GM13976 (cell line): ENCODE data around the gene RBM20.
"Not testable (repeated sequence)": the region's sequence is repeated elsewhere in the genome, so short reads cannot be mapped to it uniquely, and the experiment has no call there.

Experiments
- DNase-seq: peaks from one replicate; pipeline ENCODE4 v3.0.0; 2012; ENCODE audit warnings: low spot score
- in situ Hi-C: fragments of 300-500 bp; cut with MboI; formaldehyde crosslinking; loops from one replicate; pipeline ENCODE4 v1.12.0; 2022; ENCODE audit warnings: low sequenced_read_pairs, mixed read lengths, inconsistent platforms; ENCODE audit not compliant: unreplicated experiment
- TF ChIP-seq, protein P1 (sequence below): IDR thresholded peaks from 2 replicates; pipeline ENCODE4 v1.5.1; 2012; ENCODE audit warnings: borderline replicate concordance, mild to moderate bottlenecking; ENCODE audit not compliant: insufficient read depth; ENCODE audit errors: extremely low read depth, missing control alignments, control extremely low read depth

The RBM20 gene

GRCh38 chr10:110656612-110657011, 12.5 kb downstream of the RBM20 start:
- in situ Hi-C loops, result no loop called here
- TF ChIP-seq, protein P1, sequence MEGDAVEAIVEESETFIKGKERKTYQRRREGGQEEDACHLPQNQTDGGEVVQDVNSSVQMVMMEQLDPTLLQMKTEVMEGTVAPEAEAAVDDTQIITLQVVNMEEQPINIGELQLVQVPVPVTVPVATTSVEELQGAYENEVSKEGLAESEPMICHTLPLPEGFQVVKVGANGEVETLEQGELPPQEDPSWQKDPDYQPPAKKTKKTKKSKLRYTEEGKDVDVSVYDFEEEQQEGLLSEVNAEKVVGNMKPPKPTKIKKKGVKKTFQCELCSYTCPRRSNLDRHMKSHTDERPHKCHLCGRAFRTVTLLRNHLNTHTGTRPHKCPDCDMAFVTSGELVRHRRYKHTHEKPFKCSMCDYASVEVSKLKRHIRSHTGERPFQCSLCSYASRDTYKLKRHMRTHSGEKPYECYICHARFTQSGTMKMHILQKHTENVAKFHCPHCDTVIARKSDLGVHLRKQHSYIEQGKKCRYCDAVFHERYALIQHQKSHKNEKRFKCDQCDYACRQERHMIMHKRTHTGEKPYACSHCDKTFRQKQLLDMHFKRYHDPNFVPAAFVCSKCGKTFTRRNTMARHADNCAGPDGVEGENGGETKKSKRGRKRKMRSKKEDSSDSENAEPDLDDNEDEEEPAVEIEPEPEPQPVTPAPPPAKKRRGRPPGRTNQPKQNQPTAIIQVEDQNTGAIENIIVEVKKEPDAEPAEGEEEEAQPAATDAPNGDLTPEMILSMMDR, result no peak
- DNase-seq, result no peak

GRCh38 chr10:110657973-110658691, 14.0 kb downstream of the RBM20 start:
- no peak for DNase-seq
- in situ Hi-C loops, result no loop called here
- TF ChIP-seq, protein P1, result no peak

- DNase-seq, result no peak
- TF ChIP-seq, protein P1, result no peak
- in situ Hi-C loops, result no loop called here
Observed at GRCh38 chr10:110659558-110659957, 15.4 kb downstream of the RBM20 start.

GRCh38 chr10:110660289-110660688, 16.2 kb downstream of the RBM20 start:
- in situ Hi-C loops, DNase-seq: not testable (repeated sequence)

GRCh38 chr10:110661292-110661691, 17.2 kb downstream of the RBM20 start:
- DNase-seq, result no peak
- in situ Hi-C loops, result no loop called here
- TF ChIP-seq, protein P1, result no peak

DNA sequence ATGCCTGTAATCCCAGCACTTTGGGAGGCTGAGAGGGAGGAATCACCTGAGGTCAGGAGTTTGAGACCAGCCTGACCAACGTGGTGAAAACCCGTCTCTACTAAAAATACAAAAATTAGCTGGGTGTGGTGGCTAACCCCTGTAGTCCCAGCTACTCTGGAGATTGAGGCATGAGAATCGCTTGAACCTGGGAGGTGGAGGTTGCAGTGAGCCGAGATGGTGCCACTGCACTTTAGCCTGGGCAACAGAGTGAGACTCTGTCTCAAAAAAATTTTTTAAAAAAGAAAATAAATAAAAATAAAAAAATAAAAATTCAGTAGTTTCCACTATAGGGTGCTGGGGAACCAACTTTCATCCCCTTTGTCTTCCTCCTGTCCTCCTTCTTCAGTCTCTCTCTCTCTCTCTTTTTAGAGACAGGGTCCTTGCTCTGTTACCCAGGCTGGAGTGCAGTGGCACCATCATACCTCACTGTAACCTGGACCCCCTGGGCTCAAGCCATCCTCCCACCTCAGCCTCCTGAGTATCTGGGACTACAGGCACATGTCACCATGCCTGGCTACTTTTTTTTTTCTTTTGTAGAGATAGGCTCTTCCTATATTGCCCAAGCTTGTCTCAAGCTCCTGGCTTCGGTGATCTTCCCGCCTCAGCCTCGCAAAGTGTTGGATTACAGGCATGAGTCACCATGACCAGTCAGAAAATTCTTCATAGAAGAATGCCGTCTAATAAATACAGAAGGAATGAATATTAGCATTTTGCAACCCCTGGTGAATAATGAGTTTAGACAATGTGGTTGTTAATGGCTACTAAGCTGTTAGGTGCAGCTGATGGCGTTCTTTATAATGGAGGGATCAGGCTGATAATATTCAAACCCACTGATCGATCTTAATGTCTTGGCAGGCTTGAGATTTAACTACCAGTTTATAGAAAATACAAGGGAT, 20.6 kb downstream of the RBM20 start:
- DNase-seq, result no peak
- TF ChIP-seq, protein P1, result no peak
- in situ Hi-C loops, result no loop called here

- in situ Hi-C loops, result not testable (repeated sequence)
Observed at GRCh38 chr10:110666259-110666658, 22.1 kb downstream of the RBM20 start.

More at GRCh38 chr10:110666259-110666658, 22.1 kb downstream of the RBM20 start:
- DNase-seq, result not testable (repeated sequence)
